Cardiac muscle cell (in vitro differentiated cells and primary cell): ENCODE data around the gene CSTF1. TPM values are rescaled to one million over a fixed set of nuclear protein-coding genes. Genes with fewer than 3 reads are reported as not detected.
A peak's percentile ranks its signal among the peaks of the same experiment; 100 is the strongest.

Source experiments
- DNase-seq, 2 donors: peaks; one replicate each; pipeline versions ENCODE4 v3.0.0 to v3.0.0-alpha.2; 2010 to 2017; ENCODE audit warnings: low read depth in 1 of 2, low spot score in 1 of 2
- H3K27ac ChIP-seq: fragments of 200-600 bp; sonication (generic); 2 replicates; pipeline ENCODE4 v1.5.1; 2016
- H3K27me3 ChIP-seq: fragments of 200-600 bp; sonication (generic); 2 replicates; pipeline ENCODE4 v1.6.0; 2016; ENCODE audit warnings: control low read depth
- H3K36me3 ChIP-seq: fragments of 200-600 bp; sonication (generic); 2 replicates; pipeline ENCODE4 v1.5.1; 2016; ENCODE audit warnings: control low read depth
- H3K4me1 ChIP-seq: fragments of 200-600 bp; sonication (generic); 2 replicates; pipeline ENCODE4 v1.8.1; 2017; ENCODE audit warnings: low read depth, mild to moderate bottlenecking, mixed run types
- H3K4me3 ChIP-seq: fragments of 200-600 bp; sonication (generic); 2 replicates; pipeline ENCODE4 v1.5.1; 2016; ENCODE audit warnings: mild to moderate bottlenecking
- H3K9me3 ChIP-seq: fragments of 200-600 bp; sonication (generic); 2 replicates; pipeline ENCODE4 v1.5.1; 2017; ENCODE audit warnings: low read depth, mild to moderate bottlenecking, control low read depth
- polyA plus RNA-seq: library from polyadenylated mRNA; unstranded; fragments of >200 nt; fragmentation: Nextera tagmentation; extraction: Ambion mirVana; gene quantifications from 2 replicates; pipeline ENCODE4 v1.2.1, GENCODE V29; 2016
- total RNA-seq: library from RNA; depleted of rRNA; stranded (reverse); fragments of >200 nt; gene quantifications from 2 replicates; pipeline ENCODE4 v1.2.3, GENCODE V29; 2016
- TF ChIP-seq, protein P1 (sequence below): IDR thresholded peaks from 2 replicates; pipeline ENCODE4 v1.5.1; 2012; ENCODE audit warnings: low read depth, mild to moderate bottlenecking, low read length

CSTF1 gene
- total and polyA plus RNA-seq, 2 experiments from 2014 or later: 34.9 to 46.4 TPM

- Histone ChIP-seq H3K36me3 (no peaks in the 10 kb centered on the region), H3K27me3 (peaks cover 10% of the 10 kb centered on the region), H3K9me3 (no peaks in the 10 kb centered on the region), H3K27ac (no peak overlapping the region), H3K4me3 (no peak overlapping the region), H3K4me1 (peaks cover 10% of the 10 kb centered on the region)
- peak in 1 of 2 donors; percentile 48 for DNase-seq
- TF ChIP-seq, protein P1, sequence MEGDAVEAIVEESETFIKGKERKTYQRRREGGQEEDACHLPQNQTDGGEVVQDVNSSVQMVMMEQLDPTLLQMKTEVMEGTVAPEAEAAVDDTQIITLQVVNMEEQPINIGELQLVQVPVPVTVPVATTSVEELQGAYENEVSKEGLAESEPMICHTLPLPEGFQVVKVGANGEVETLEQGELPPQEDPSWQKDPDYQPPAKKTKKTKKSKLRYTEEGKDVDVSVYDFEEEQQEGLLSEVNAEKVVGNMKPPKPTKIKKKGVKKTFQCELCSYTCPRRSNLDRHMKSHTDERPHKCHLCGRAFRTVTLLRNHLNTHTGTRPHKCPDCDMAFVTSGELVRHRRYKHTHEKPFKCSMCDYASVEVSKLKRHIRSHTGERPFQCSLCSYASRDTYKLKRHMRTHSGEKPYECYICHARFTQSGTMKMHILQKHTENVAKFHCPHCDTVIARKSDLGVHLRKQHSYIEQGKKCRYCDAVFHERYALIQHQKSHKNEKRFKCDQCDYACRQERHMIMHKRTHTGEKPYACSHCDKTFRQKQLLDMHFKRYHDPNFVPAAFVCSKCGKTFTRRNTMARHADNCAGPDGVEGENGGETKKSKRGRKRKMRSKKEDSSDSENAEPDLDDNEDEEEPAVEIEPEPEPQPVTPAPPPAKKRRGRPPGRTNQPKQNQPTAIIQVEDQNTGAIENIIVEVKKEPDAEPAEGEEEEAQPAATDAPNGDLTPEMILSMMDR: no peak
Observed at GRCh38 chr20:56348305-56348693, 44.1 kb upstream of the CSTF1 start.

- no peak for DNase-seq
- H3K4me3 ChIP-seq: no peak overlapping the region
- TF ChIP-seq, protein P1: no peak
- H3K4me1 ChIP-seq: peaks cover 10% of the 10 kb centered on the region
- H3K27me3 ChIP-seq: peaks cover 5% of the 10 kb centered on the region
- no peaks in the 10 kb centered on the region for H3K36me3 ChIP-seq
- no peaks in the 10 kb centered on the region for H3K9me3 ChIP-seq
- no peak overlapping the region for H3K27ac ChIP-seq
Observed at GRCh38 chr20:56348746-56349145, 43.7 kb upstream of the CSTF1 start.

- Histone ChIP-seq H3K9me3 (no peaks in the 10 kb centered on the region), H3K4me3 (no peak overlapping the region), H3K4me1 (peaks cover 10% of the 10 kb centered on the region), H3K36me3 (no peaks in the 10 kb centered on the region), H3K27me3 (no peaks in the 10 kb centered on the region), H3K27ac (no peak overlapping the region)
- no peak for DNase-seq
- TF ChIP-seq, protein P1: no peak
Observed at GRCh38 chr20:56350842-56351241, 41.6 kb upstream of the CSTF1 start.

GRCh38 chr20:56352345-56353055 lies 39.9 kb upstream of the CSTF1 start:
- TF ChIP-seq, protein P1: no peak
- H3K36me3 ChIP-seq: no peaks in the 10 kb centered on the region
- no peak overlapping the region for H3K27ac ChIP-seq
- no peak for DNase-seq
- no peaks in the 10 kb centered on the region for H3K9me3 ChIP-seq
- no peak overlapping the region for H3K4me3 ChIP-seq
- no peaks in the 10 kb centered on the region for H3K27me3 ChIP-seq
- peaks cover 10% of the 10 kb centered on the region for H3K4me1 ChIP-seq

- Histone ChIP-seq H3K36me3 (no peaks in the 10 kb centered on the region), H3K27ac (no peak overlapping the region), H3K4me3 (no peak overlapping the region), H3K9me3 (no peaks in the 10 kb centered on the region), H3K4me1 (peaks cover 2% of the 10 kb centered on the region), H3K27me3 (no peaks in the 10 kb centered on the region)
- TF ChIP-seq, protein P1: no peak
- DNase-seq: no peak
Observed at GRCh38 chr20:56353356-56353755, 39.1 kb upstream of the CSTF1 start.
